IPS-NIHi7 (cell line): ENCODE results near the gene ADARB1.

Source experiments
- DNase-seq: peaks from one replicate; pipeline ENCODE4 v3.0.0; 2012; ENCODE audit warnings: mixed read lengths; ENCODE audit errors: extremely low spot score

Gene ADARB1

GRCh38 chr21:45250914-45251634 is 176.7 kb downstream of the ADARB1 start:
- DNase-seq = no peak

- no peak for DNase-seq
Observed at GRCh38 chr21:45251635-45252447, 177.5 kb downstream of the ADARB1 start.

GRCh38 chr21:45252448-45252925 is 178.1 kb downstream of the ADARB1 start:
- DNase-seq = no peak

- DNase-seq = no peak
Observed at GRCh38 chr21:45253180-45253579, 178.8 kb downstream of the ADARB1 start.

GRCh38 chr21:45253633-45254459 is 179.5 kb downstream of the ADARB1 start:
- peak; percentile 1 for DNase-seq

- DNase-seq = peak; percentile 5
Observed at GRCh38 chr21:45254460-45254930, 180.1 kb downstream of the ADARB1 start.

- DNase-seq = peak; percentile 22
Observed at GRCh38 chr21:45255381-45256020, 181.1 kb downstream of the ADARB1 start.

GRCh38 chr21:45256021-45256911 is 181.9 kb downstream of the ADARB1 start:
- DNase-seq = peak; percentile 7

GRCh38 chr21:45256912-45257672 is 182.7 kb downstream of the ADARB1 start:
- DNase-seq = peak; percentile 13

- no peak for DNase-seq
Observed at GRCh38 chr21:45257673-45258341, 183.4 kb downstream of the ADARB1 start.

- DNase-seq = no peak
Observed at GRCh38 chr21:45258466-45258865, 184.1 kb downstream of the ADARB1 start.

- DNase-seq = no peak
Observed at GRCh38 chr21:45259206-45259840, 184.9 kb downstream of the ADARB1 start.

GRCh38 chr21:45260191-45260825 is 185.9 kb downstream of the ADARB1 start:
- no peak for DNase-seq

GRCh38 chr21:45261093-45261492 is 186.7 kb downstream of the ADARB1 start:
- no peak for DNase-seq

GRCh38 chr21:45262041-45262581 is 187.7 kb downstream of the ADARB1 start:
- DNase-seq = no peak

GRCh38 chr21:45262616-45263015 is 188.2 kb downstream of the ADARB1 start:
- DNase-seq = no peak

GRCh38 chr21:45263534-45263933 is 189.2 kb downstream of the ADARB1 start:
- DNase-seq = no peak
